ENCODE results near the gene SLC30A5. TPM values are rescaled to one million over a fixed set of nuclear protein-coding genes. Genes with fewer than 3 reads are reported as not detected.

The SLC30A5 gene
- total and polyA plus RNA-seq, 2 donors (not counting 1 experiment from before 2014, with no cell fraction given) = 12.5 to 35.8 TPM

DNA sequence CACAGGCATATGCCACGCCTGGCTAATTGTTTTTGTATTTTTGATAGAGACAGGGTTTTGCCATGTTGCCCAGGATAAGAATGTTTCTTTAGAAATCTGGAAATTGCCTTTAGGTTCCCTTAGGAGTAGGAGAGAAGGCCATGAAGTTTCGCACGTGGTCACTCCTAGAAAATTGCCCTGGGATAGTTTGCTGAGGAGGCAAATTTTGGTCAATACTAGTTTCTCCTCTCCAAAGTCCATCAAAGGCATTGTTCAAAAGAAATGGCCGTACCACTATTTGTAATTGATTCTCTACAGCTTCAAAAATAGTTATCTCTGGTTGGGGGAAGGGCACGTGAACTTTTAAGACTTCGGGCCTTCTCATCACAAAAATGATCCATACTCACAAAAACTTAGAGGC, 845 bp upstream of the SLC30A5 start:
- Histone ChIP-seq H3K27me3 (replicated peaks in 1 of 4; ENCODE audit: control extremely low read depth in 1 of 4, control insufficient read depth in 3 of 4, insufficient read depth in 4 of 4, low read length in 3 of 4) (no peaks in the 10 kb centered on the region), H2AFZ (ENCODE audit: insufficient read depth, low read depth, low read length, poor library complexity, severe bottlenecking) (peak overlapping the region; percentile 99)
- no peak for TF ChIP-seq EZH2 (IDR thresholded peaks at IDR 0.05; ENCODE audit: borderline replicate concordance, insufficient read depth, low read depth, low read length, poor library complexity, severe bottlenecking)

GRCh38 chr5:69099302-69099701, 5.5 kb downstream of the SLC30A5 start:
- peaks cover 1 to 16% of the 10 kb centered on the region in 2 experiments for H3K36me3 ChIP-seq (replicated peaks in 1 of 2; ENCODE audit: control extremely low read depth in 1 of 2, control insufficient read depth in 1 of 2, extremely low read depth in 1 of 2, insufficient read depth in 2 of 2, low read length in 1 of 2)
- H3K27ac ChIP-seq (ENCODE audit: low read length in 2 of 2) = no peak overlapping the region
- H3K9me3 Mint-ChIP-seq (ENCODE audit: insufficient read depth) = no peaks in the 10 kb centered on the region
- 100% methylated on average over 3 of the region's 3 CpGs for WGBS (ENCODE audit: insufficient coverage)
- no peak for TF ChIP-seq EZH2 (IDR thresholded peaks at IDR 0.05; ENCODE audit: borderline replicate concordance, insufficient read depth, low read depth, low read length, poor library complexity, severe bottlenecking)
- TF ChIP-seq, protein P1, sequence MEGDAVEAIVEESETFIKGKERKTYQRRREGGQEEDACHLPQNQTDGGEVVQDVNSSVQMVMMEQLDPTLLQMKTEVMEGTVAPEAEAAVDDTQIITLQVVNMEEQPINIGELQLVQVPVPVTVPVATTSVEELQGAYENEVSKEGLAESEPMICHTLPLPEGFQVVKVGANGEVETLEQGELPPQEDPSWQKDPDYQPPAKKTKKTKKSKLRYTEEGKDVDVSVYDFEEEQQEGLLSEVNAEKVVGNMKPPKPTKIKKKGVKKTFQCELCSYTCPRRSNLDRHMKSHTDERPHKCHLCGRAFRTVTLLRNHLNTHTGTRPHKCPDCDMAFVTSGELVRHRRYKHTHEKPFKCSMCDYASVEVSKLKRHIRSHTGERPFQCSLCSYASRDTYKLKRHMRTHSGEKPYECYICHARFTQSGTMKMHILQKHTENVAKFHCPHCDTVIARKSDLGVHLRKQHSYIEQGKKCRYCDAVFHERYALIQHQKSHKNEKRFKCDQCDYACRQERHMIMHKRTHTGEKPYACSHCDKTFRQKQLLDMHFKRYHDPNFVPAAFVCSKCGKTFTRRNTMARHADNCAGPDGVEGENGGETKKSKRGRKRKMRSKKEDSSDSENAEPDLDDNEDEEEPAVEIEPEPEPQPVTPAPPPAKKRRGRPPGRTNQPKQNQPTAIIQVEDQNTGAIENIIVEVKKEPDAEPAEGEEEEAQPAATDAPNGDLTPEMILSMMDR (IDR thresholded peaks at IDR 0.05) = no peak
- ATAC-seq (ENCODE audit: low read depth) (no peak), DNase-seq (no peak)
- H3K4me2 ChIP-seq (replicated peaks; ENCODE audit: low read depth, low read length, poor library complexity, severe bottlenecking) = no peak overlapping the region
- peaks cover 11 to 14% of the 10 kb centered on the region in 2 donors for H3K4me1 ChIP-seq (ENCODE audit: control insufficient read depth in 2 of 2, insufficient read depth in 2 of 2, low read length in 2 of 2)
- no peaks in the 10 kb centered on the region for H3K27me3 ChIP-seq (replicated peaks in 1 of 4; ENCODE audit: control extremely low read depth in 1 of 4, control insufficient read depth in 3 of 4, insufficient read depth in 4 of 4, low read length in 3 of 4)
- H4K20me1 ChIP-seq (ENCODE audit: control insufficient read depth, insufficient read depth, low read length, poor library complexity, severe bottlenecking) = peaks cover 10% of the 10 kb centered on the region
- peaks cover 57% of the 10 kb centered on the region for H3K79me2 ChIP-seq (ENCODE audit: control insufficient read depth, insufficient read depth, low read length)
- peaks cover 32% of the 10 kb centered on the region for H3K4me1 Mint-ChIP-seq
- no peaks in the 10 kb centered on the region for H3K9me3 ChIP-seq (ENCODE audit: control extremely low read depth in 1 of 3, control insufficient read depth in 2 of 3, insufficient read depth in 1 of 3, low read length in 2 of 3)
- H3K4me3 Mint-ChIP-seq = no peak overlapping the region
- H3K27me3 Mint-ChIP-seq = no peaks in the 10 kb centered on the region
- H3K4me3 ChIP-seq (ENCODE audit: control extremely low read depth in 1 of 5, extremely low read depth in 1 of 5, insufficient read depth in 1 of 5, low read depth in 2 of 5, low read length in 4 of 5) = no peak overlapping the region
- H3K27ac Mint-ChIP-seq = no peak overlapping the region
- H2AFZ ChIP-seq (ENCODE audit: insufficient read depth, low read depth, low read length, poor library complexity, severe bottlenecking) = no peak overlapping the region
- no peak overlapping the region for H3K9ac ChIP-seq (ENCODE audit: low read length)
- ChIA-PET POLR2A (no interaction called here), CTCF (no interaction called here)
- intact Hi-C loops (cut with micrococcal nuclease) = no loop called here

More for the DNA sequence above, 845 bp upstream of the SLC30A5 start:
- Histone ChIP-seq H3K79me2 (ENCODE audit: control insufficient read depth, insufficient read depth, low read length) (peaks cover 41% of the 10 kb centered on the region), H3K4me3 (ENCODE audit: control extremely low read depth in 1 of 5, extremely low read depth in 1 of 5, insufficient read depth in 1 of 5, low read depth in 2 of 5, low read length in 4 of 5) (no peak overlapping the region), H4K20me1 (ENCODE audit: control insufficient read depth, insufficient read depth, low read length, poor library complexity, severe bottlenecking) (peaks cover 4% of the 10 kb centered on the region), H3K4me2 (replicated peaks; ENCODE audit: low read depth, low read length, poor library complexity, severe bottlenecking) (no peak overlapping the region), H3K9me3 (ENCODE audit: control extremely low read depth in 1 of 3, control insufficient read depth in 2 of 3, insufficient read depth in 1 of 3, low read length in 2 of 3) (no peaks in the 10 kb centered on the region), H3K27ac (ENCODE audit: low read length in 2 of 2) (no peak overlapping the region), H3K9ac (ENCODE audit: low read length) (no peak overlapping the region), H3K4me1 (ENCODE audit: control insufficient read depth in 2 of 2, insufficient read depth in 2 of 2, low read length in 2 of 2) (peaks cover 11 to 14% of the 10 kb centered on the region in 2 donors), H3K36me3 (replicated peaks in 1 of 2; ENCODE audit: control extremely low read depth in 1 of 2, control insufficient read depth in 1 of 2, extremely low read depth in 1 of 2, insufficient read depth in 2 of 2, low read length in 1 of 2) (peaks cover 0 to 9% of the 10 kb centered on the region in 2 experiments)
- ATAC-seq (ENCODE audit: low read depth) (no peak), DNase-seq (peak; percentile 21)
- H3K27me3 Mint-ChIP-seq = no peaks in the 10 kb centered on the region
- CTCF ChIA-PET = interaction anchor here (0.7 to 1.8 kb wide), 31 partner anchors 8 to 821 kb away, joined by 3 to 36 read pairs (median 4); partner anchors contain the start of genes AK6, CCDC125, CCNB1 and CDK7
- intact Hi-C loops (cut with micrococcal nuclease) = loop anchor here (1.0 kb wide), 6 partner anchors 50 to 276 kb away; partner anchors contain the start of genes AK6, CCDC125, CCNB1 and CDK7
- no CpG with 5 or more reads among the region's 6 CpGs for WGBS (ENCODE audit: insufficient coverage)
- peaks cover 27% of the 10 kb centered on the region for H3K4me1 Mint-ChIP-seq
- no peak overlapping the region for H3K4me3 Mint-ChIP-seq
- POLR2A ChIA-PET = interaction anchor here (0.7 to 1.6 kb wide), 3 partner anchors 74 to 277 kb away, joined by 3 to 6 read pairs (median 4); partner anchors contain the start of genes AK6, CCNB1, RAD17 and TAF9
- no peak overlapping the region for H3K27ac Mint-ChIP-seq
- no peaks in the 10 kb centered on the region for H3K9me3 Mint-ChIP-seq (ENCODE audit: insufficient read depth)
